Measurements from ENCODE around the gene SCMH1. TPM values are rescaled to one million over a fixed set of nuclear protein-coding genes. Genes with fewer than 3 reads are reported as not detected.
A peak's percentile ranks its signal among the peaks of the same experiment; 100 is the strongest.

The SCMH1 gene
- total RNA-seq, 1 donor from 2014 or later, result 22.5 TPM

DNA sequence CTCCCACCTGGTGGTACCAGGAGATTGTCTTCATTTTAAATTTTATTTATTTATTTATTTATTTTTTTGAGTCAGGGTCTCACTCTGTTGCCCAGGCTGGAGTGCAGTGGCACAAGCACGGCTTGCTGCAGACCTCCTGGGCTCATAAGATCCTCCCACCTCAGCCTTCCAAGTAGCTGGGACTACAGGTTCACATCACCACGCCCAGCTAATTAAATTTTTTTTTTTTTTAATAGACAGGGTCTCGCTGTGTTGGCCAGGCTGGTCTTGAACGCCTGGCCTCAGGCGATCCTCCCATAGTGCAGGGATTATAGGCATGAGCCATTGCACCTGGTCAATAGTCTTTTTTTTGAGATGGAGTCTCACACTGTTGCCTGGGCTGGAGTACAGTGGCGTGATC, 229.1 kb downstream of the SCMH1 start:
- DNase-seq (ENCODE audit: extremely low read depth, low read depth, low spot score), result no peak

DNA sequence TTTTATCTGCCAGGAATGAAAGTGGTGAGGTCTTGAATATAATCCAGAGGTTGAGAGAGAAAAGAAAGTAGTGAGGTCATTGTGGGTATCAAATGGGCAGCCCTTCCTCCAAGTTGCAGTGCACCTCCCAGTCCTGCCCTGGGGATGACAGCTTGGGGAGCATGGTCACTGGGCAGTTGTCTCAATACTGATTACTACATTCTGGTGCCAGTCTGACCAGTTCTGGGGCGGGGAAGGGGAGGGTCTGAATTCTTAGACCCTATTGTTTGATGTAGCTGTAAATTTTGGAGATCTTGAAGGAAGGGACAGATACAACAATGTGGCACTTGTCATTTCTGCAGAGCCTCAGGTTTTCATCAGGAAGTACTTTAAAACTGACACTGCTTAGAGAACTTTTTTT, 231.8 kb downstream of the SCMH1 start:
- no peak for DNase-seq (ENCODE audit: extremely low read depth, low read depth, low spot score)

DNA sequence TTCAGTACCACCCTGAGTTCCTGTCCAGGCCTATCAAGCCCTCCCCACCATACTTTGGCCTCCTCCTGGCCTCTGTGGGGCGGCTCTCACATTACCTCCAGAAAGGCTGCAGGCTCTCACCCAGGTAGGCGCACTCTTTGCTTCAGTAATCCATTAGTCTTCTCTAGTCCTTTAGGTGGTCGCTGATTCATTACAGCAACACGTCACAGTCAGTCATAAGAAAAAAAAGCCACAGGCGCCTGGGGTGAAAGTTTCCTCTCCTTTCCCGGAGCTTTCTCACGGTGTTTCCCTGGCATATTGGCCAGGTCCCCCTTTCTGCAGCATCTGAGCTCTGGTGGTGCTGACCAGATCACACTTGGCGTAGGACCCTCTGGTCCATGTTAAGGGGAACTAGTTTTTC, 232.6 kb downstream of the SCMH1 start:
- DNase-seq (ENCODE audit: extremely low read depth, low read depth, low spot score), result no peak

DNA sequence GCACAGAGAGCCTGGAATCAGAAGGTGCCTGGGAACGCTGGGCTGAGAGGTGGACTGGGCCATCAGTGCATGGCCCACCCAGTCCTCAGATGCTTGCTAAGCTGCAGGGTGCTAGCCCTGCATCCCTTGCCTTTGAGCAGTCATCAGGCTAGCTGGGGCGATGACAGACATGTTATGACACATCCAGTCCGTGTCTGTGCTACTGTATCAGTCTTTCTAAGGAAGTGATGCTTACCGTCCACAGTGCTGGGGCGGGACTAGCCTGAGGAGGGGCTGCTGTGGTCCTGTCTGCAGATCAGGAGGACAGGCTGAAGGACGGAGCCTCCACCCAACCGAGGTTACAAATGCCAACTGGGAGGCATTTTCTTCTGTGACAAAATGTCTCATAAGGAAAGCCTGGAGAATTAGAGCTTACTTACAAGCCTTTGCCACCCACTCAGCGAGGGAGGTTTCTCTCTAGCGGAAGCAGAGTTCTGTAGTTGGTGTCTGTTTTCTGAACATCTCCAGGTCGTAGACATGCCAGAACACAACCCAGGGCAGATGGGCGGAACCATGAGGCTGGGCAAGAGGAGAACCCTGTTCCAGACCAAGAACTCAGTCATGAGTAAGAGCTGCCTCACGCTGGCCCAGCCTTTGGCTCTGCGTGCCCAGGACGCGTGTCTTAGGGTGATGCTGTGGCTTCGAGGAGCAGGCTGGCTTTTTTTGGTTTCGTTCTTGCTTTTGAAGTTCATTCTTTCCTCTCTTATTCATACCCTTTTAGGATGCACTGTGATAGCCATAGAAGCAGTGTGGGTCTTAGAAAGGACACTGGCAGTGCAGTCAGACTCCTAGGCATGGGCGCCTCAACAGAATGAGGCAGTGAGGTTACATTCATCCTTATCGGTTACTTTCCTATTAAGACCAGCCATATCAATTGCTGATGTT, 234.9 kb downstream of the SCMH1 start:
- DNase-seq (ENCODE audit: extremely low read depth, low read depth, low spot score), result no peak

DNA sequence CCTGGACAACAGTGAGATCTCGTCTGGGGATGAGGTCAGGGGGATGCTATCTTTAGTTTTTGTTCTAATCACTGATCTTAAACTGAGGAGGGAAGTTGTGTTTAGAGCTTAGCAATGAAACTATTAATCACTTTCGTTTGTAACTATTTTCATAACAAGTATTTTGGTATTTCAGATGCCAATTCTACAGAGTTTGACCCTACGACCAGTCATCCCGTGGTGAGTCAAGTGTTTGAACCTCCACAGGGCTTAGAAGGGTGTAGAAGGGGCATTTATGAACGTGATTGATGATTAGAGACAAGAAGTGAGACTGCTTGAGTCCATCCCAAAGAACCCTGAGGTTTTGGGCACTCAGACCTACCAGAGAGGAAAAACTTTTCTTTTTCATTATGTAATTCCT, 236.2 kb downstream of the SCMH1 start:
- no peak for DNase-seq (ENCODE audit: extremely low read depth, low read depth, low spot score)

DNA sequence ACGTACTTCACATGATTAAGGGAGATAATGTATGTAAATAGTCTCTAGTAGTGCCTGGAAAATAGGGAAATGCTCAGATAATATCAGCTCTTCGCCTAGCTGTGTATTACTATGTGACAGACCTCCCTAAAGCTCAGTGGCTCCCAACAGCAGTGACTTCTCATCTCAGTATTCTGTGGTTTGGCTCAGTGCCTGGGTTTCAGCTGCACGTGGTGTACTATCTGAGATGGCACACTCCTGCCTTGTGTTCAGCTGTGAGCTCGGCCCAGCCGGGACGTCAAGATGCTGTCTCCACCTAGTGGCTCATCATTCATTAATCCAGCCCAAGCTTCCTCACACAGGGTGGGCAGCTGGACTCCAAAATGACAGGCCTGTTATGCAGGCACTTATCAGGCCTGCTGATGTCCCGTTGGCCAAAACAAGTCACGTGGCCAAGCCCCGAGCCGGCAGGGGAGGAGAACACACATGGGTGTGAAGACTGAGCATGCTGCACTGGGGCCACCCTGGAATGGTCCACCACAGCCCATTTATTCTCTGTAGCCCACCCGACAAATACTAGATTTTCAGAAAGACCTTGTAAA, 238.4 kb downstream of the SCMH1 start:
- DNase-seq (ENCODE audit: extremely low read depth, low read depth, low spot score), result peak; percentile 83

DNA sequence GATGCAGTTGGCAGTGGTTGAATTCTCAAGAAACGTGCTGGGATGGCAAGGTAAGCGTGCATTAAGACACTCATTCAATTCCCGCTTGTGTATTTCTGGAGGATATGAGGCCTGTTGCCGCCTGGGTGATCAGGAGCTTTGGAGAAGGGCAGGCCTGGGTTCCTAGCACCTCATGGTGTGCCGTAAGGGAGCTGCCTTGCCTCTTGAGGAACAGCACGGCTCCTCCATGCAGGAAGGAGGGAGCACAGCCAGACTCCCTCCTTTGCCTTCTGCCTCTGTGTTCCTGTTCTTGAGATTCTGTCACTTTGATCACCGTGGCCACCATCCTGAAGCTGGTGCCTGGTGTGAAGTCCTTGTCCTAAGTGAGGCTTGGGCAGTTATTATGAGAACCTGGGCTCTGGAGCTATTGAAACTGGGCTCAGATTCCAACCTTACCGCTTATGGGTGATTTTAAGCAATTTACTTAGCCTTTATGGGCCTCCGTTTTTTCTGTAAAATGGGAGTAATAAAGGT, 238.9 kb downstream of the SCMH1 start:
- no peak for DNase-seq (ENCODE audit: extremely low read depth, low read depth, low spot score)

DNA sequence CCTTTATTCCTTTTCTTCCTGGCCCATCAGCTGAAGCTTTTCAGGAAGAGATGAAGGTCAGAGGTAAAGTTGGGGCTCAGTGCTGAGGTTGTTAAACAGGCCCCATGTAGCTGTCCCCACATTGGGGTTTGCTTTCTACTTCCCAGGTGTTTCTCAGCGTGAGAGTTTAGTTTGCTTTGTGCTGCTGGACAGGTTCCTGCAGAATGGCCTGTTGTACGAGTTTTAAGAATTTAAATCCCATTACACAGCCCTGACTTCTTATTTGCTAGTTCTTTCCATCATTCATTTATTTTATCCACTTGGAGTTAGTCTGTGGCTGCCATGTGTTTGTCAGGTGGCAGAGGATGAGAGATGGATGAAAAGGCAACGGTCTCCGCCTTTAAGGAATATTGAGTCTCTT, 243.4 kb downstream of the SCMH1 start:
- DNase-seq (ENCODE audit: extremely low read depth, low read depth, low spot score), result no peak

DNA sequence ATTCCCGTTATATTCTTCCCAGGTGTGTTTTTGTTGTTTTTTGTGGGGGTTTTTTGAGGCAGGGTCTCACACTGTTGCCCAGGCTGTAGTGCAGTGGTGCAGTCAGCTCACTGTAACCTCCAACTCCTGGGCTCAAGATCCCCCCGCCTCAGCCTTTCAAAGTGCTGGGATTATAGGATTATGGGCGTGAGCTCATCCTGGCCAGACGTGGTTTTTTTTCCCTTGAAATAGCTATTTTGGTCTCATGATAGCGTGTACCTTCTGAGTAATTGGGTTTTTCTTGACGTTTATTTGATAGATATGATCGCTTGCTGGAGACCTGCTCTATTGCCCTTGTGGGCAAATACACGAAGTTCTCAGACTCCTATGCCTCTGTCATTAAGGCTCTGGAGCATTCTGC, 245.0 kb downstream of the SCMH1 start:
- DNase-seq (ENCODE audit: extremely low read depth, low read depth, low spot score), result no peak

DNA sequence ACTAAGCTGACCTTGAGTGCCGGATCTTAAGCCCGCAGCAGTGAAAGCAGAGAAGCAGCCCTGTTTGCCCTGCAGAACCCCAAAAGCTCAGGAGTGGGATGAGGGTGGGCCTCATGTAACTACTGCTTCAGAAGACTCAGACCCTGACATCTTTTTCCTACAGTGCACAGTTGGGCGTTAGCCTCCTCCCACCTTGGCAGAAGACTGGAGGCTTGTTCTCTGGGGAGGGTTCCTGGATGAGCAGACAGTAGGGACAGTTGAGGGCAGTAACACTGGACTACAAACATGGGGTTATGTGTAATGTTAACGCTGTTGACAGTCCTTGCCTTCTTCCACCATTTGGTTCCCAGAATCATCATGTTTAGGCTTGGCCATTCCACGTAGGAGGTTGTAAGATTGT, 253.0 kb downstream of the SCMH1 start:
- DNase-seq (ENCODE audit: extremely low read depth, low read depth, low spot score), result no peak

DNA sequence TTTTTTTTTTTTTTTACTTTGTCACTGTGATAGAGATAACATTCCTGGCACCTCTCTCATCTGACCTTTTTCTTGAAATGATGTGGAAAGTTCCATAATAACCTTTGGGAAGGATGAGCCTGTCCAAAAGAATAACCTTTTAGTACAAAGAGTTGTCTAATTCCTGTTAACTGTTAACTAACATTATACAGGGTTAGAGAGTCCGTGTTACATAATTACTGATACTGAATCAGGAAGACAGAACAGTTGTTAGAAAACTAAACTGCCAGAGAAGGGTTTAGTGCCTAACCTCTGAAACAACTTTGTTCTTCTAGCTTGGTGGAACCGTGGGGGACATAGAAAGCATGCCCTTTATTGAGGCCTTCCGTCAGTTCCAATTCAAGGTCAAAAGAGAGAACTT, 253.8 kb downstream of the SCMH1 start:
- DNase-seq (ENCODE audit: extremely low read depth, low read depth, low spot score), result no peak

DNA sequence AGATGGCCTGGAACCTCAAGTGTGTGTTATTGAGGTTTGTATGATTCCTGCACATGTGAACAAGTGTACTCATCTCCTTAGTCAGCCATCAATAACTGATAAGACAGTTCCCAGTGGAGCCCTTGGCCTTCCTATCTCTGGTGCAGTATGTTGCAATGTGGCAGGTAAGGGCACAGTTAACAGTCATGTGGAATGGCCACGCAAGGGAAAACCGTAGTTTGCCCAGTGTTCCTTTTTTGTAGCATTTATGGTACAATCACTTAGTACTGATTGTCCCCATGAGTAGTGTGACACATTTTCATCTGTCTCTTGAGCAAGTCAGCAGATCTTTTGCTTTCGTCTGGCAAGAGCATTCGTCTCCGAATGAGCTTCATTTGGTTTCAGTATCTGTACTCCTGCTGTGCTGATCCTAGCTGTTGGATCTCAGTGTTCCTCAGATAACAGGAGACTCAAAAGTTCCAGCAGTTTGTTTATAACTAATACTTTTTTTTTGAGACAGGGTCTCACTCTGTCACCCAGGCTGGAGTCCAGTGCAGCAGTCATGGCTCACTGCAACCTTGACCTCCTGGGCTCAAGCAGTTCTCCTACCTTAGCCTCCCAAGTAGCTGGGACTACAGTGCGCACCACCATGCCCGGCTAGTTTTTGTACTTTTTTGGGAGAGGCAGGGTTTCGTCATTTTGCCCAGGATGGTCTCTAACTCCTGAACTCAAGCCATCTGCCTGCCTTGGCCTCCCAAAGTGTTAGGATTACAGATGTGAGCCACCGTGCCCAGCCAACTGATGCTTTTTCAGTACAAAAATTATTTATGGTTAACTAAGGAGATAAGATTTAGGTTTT, 254.4 kb downstream of the SCMH1 start:
- no peak for DNase-seq (ENCODE audit: extremely low read depth, low read depth, low spot score)

DNA sequence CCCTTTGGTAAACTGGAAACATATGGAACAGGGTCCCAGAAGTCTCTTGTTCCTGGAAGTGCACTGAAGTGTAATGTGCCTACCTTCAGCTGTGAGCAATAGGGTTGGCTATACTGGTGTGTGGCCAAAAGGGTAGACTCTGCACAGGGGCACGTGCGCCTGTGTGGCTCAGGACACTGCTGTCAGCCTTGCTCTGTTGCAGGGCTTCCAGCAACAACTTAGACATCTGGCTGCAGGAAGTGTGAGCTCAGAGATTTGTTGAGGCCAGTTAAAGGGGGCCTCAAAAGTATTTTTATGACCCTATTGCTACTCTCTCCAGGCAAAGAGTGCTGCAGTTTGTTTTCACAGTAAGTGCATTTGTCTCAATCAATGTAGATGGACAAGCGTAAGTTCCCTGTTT, 255.2 kb downstream of the SCMH1 start:
- no peak for DNase-seq (ENCODE audit: extremely low read depth, low read depth, low spot score)

DNA sequence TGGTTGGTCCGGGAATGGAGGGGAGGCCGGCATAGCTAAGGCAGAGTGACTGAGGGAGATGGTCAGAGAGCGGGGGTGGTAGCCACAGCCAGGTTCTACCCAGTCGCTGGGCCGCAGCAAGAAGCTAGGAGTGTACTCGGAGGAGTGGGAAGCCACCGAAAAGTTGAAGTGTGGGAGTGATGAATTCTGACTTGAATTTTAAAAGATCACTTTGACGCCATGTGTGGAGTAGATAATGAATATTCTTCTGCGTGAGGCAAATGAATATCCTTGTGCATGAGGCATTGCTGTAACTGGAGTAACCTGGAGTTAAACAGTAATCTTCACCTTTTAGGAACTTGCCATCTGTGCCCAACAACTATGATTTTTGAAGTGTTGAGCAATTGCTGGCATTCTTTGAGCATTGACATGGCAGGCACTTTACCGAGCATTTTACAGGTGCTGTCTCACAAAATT, 255.8 kb downstream of the SCMH1 start:
- DNase-seq (ENCODE audit: extremely low read depth, low read depth, low spot score), result no peak

DNA sequence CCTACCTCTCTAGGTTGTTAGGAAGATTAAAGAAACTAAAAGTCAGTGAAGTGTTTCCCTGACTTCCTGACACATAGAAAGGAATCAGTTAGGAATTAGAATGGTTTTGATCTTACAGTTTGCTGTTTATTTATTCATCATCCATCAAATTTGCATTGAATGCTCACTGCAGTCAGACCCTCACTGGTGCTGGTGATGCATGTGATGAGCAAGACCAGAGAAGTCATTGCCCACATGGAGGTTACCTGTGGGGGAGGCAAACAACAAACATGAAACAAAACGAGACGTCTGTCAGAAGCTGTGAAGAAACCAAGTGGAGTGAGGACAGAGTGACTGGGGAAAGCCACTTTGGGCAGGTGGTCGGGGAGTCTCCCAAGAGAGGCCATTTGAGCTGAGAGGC, 256.2 kb downstream of the SCMH1 start:
- DNase-seq (ENCODE audit: extremely low read depth, low read depth, low spot score), result no peak

DNA sequence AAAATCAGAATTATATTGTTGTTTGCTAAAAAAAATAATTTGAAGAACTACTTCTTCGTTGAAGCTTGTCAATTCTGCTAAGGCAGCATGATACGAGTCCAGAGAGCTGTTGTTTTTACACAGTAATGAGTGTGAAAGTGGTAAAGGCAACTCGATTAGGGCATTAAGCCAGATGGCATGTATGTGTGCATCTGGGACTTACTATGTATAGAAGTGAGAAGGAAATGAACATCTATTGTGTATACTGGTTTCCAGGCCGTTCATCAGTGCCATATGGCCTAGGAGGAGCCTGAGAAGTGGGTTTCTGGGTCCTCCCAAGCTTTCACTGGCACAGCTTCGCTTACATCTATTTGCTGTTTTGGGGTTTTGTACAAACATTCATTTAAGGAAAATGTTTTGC, 256.9 kb downstream of the SCMH1 start:
- DNase-seq (ENCODE audit: extremely low read depth, low read depth, low spot score), result no peak

DNA sequence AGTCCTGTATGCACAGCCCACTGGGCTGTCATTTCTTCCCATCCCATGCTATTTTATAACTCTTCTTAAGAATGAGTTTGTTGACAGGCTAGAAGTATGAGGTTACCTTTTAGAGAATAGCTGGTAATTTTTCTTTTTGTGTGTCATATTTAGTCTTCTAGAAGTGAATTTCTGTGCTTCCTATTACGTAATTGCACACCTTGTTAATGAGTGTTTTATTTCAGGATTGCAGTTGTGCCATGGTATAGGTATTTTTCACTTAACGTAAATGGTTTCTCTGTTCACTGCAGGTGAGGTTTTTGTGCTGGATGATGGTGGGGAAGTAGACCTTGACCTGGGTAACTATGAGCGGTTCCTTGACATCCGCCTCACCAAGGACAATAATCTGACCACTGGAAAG, 257.6 kb downstream of the SCMH1 start:
- DNase-seq (ENCODE audit: extremely low read depth, low read depth, low spot score), result no peak

DNA sequence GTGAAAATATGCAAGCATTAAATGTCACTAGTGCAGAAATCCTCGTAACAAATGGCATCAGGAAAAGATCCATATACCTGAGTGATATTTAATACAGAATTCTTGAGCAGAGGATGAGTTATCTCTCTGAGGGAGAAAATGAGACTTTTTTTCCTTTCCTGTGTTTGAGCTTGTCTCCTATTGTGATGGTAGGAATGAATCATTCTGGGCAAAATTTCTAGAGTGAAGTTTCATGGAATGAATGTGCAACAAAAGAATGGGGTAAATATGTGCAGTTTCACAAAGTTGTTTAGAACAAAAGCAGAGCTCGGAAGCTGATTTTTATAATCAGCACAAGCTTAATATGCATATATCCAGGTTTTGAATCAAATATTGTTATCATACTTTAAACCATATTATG, 258.0 kb downstream of the SCMH1 start:
- no peak for DNase-seq (ENCODE audit: extremely low read depth, low read depth, low spot score)

DNA sequence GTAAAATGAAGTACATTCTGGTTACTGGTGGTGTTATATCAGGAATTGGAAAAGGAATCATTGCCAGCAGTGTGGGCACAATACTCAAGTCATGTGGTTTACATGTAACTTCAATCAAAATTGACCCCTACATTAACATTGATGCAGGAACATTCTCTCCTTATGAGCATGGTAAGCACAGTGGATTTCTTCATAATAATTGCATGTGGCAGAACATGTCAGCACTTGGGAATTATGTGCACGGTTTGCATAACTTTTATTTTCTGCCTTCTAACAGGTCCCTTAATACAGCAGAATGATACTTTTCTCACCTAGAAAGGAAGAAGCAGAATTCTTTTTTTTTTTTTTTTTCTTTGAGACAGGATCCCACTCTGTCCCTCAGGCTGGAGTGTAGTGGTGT, 258.8 kb downstream of the SCMH1 start:
- DNase-seq (ENCODE audit: extremely low read depth, low read depth, low spot score), result no peak

DNA sequence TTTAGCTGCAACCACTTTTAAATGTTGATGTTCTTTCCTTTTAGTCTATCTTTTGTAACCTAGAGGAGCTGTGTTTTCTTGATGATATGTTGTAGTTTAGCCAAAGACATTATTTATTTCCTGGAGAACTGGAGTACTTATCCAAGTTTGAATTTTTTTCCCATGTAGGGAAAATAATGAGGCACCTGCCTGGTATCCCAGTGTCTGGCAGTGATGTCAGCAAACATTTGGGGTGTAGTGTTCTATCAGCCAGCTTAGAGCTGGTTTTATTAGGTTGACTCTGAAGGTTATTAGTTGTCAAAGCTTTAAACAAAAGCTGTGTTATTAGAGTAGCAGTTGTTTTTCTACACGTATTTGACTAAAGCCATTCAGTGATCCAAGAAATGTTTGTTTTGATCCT, 259.4 kb downstream of the SCMH1 start:
- no peak for DNase-seq (ENCODE audit: extremely low read depth, low read depth, low spot score)

DNA sequence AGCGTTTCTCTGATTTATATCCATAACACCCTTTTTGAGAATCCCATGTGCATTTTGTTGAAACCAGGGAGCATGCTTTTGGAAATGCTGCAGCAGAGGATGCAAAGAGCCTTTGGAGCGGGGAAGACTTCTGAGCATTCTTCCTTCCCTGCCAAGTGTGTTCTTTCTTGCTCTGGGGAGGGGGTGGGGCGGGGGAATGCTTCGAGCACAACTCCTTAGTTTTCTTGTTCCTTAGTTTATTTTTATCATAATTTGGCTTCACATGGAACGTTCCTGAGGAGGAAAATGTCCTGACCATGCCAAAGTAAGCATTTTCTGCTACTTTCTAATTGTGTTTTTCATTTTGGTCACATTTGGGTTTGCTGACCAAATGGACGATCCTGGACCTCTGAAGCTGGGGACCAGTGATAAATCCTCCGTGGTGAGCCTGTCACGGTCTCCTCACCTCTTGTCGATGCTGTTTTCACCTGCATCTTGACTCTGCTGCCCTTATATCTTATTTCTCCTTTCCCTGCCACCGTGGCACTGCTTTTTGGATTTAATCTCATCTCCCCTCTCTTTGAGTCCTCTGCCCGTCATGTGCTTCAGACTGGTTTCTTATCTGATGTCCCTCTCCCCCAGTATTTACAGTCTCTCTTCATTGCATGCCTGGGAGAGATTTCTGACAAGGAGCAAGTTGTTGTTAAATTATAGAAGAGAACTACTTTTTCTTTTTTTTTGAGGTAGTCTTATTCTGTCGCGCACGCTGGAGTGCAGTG, 260.2 kb downstream of the SCMH1 start:
- DNase-seq (ENCODE audit: extremely low read depth, low read depth, low spot score), result no peak
